ENCODE data around the gene RNF182. TPM values are rescaled to one million over a fixed set of nuclear protein-coding genes. Genes with fewer than 3 reads are reported as not detected.

Gene RNF182
- total and polyA plus RNA-seq, 10 of the 15 experiments (the other 5 are each of a cell fraction or from before 2014, with no cell fraction given) = not detected

GRCh38 chr6:14010275-14010674 is 85.5 kb downstream of the RNF182 start:
- POLR2A ChIA-PET = no interaction called here
- ATAC-seq (no peak), FAIRE-seq (no peak), DNase-seq (ENCODE audit: low read depth, low spot score) (no peak)
- Histone ChIP-seq H3K36me3 (ENCODE audit: control insufficient read depth in 2 of 2, insufficient read depth in 2 of 2, low read length in 1 of 2) (no peaks in the 10 kb centered on the region), H3K27ac (ENCODE audit: control insufficient read depth, insufficient read depth) (no peak overlapping the region), H3K27me3 (replicated peaks in 1 of 2; ENCODE audit: control insufficient read depth in 2 of 2, insufficient read depth in 2 of 2, low read length in 1 of 2) (peaks cover 0 to 4% of the 10 kb centered on the region in 2 experiments; a peak in 2 of 4 replicates), H4K20me1 (ENCODE audit: control insufficient read depth, insufficient read depth) (no peaks in the 10 kb centered on the region), H3K79me2 (ENCODE audit: control insufficient read depth, insufficient read depth, low read length) (no peaks in the 10 kb centered on the region), H3K9me3 (replicated peaks; ENCODE audit: control insufficient read depth, insufficient read depth, low read length) (no peaks in the 10 kb centered on the region), H3K4me1 (ENCODE audit: control insufficient read depth, insufficient read depth, low read length) (no peaks in the 10 kb centered on the region), H3K9ac (ENCODE audit: control insufficient read depth, insufficient read depth, low read length) (no peak overlapping the region), H3K4me3 (no peak overlapping the region), H2AFZ (ENCODE audit: control insufficient read depth, low read depth, low read length) (no peak overlapping the region), H3K4me2 (ENCODE audit: control insufficient read depth, insufficient read depth) (no peak overlapping the region)
- SMC1A ChIA-PET (ENCODE audit: uncharacterized antibody, unreplicated experiment) = interaction anchor here (1.0 kb wide), 1 partner anchor 38 kb away, joined by 3 read pairs; no protein-coding TSS in a partner anchor
- TF ChIP-seq GATAD2B (conservative IDR thresholded peaks at IDR 0.05; ENCODE audit: low read depth) (no peak), FOXM1 (IDR thresholded peaks at IDR 0.05; ENCODE audit: low read depth, low read length) (no peak), NR2C1 (IDR thresholded peaks at IDR 0.05) (no peak), SMC3 (IDR thresholded peaks at IDR 0.05; ENCODE audit: borderline replicate concordance, low read length) (no peak), ZNF622 (IDR thresholded peaks at IDR 0.05) (no peak), RUNX3 (IDR thresholded peaks at IDR 0.05; ENCODE audit: low read length) (no peak), POLR2AphosphoS2 (IDR thresholded peaks at IDR 0.05; ENCODE audit: low read depth, low read length) (no peak), MAX (IDR thresholded peaks at IDR 0.05; ENCODE audit: low read depth, low read length) (no peak)
- no TSS peak for BruUV-seq (replicated peaks)
- 15% methylated on average over 3 of the region's 3 CpGs for WGBS (ENCODE audit: insufficient coverage, insufficient replicate concordance, low lambda C conversion rate, missing lambda C conversion rate)
- CTCF ChIA-PET = interaction anchor here (1.1 to 1.2 kb wide), 2 partner anchors 10 to 28 kb away, joined by 3 to 4 read pairs; no protein-coding TSS in a partner anchor
- intact Hi-C loops (cut with micrococcal nuclease; ENCODE audit: unreplicated experiment) = no loop called here
- RAD21 ChIA-PET (ENCODE audit: unreplicated experiment) = no interaction called here
- in situ Hi-C loops (cut with MboI) = no loop called here
